ENCODE data around the gene CTNS.

DNA sequence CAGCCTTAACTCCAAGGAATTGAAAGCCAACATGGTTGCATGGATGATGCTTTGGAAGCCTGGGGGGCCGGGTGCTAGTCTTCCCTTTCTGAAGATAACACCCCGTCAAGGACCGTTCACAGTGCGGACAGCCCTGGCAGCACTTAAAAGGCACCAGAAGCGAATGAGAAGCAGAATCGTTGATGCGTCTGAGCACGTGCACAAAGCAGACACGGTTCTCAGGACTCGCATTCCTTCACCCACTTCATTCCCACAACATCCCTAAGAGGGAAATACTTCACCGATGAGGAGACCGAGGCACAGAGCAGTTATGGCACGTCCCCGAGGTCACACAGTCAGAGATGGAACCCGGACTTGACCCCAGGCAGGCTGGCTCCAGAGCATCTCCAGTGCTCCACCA is 41.6 kb upstream of the CTNS start:
- TF ChIP-seq, protein P1, sequence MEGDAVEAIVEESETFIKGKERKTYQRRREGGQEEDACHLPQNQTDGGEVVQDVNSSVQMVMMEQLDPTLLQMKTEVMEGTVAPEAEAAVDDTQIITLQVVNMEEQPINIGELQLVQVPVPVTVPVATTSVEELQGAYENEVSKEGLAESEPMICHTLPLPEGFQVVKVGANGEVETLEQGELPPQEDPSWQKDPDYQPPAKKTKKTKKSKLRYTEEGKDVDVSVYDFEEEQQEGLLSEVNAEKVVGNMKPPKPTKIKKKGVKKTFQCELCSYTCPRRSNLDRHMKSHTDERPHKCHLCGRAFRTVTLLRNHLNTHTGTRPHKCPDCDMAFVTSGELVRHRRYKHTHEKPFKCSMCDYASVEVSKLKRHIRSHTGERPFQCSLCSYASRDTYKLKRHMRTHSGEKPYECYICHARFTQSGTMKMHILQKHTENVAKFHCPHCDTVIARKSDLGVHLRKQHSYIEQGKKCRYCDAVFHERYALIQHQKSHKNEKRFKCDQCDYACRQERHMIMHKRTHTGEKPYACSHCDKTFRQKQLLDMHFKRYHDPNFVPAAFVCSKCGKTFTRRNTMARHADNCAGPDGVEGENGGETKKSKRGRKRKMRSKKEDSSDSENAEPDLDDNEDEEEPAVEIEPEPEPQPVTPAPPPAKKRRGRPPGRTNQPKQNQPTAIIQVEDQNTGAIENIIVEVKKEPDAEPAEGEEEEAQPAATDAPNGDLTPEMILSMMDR (IDR thresholded peaks at IDR 0.05), result no peak
- no peak for TF ChIP-seq POLR2A (IDR thresholded peaks at IDR 0.05)
